GM21367 (cell line): Measurements from ENCODE around the gene RHOA.
"Not testable (repeated sequence)": the region's sequence is repeated elsewhere in the genome, so short reads cannot be mapped to it uniquely, and the experiment has no call there.

ENCODE experiments used
- ATAC-seq: cut with Tn5 transposase; IDR thresholded peaks from one replicate; pipeline ENCODE4 v1.9.1; 2021; ENCODE audit not compliant: unreplicated experiment

The RHOA gene

GRCh38 chr3:49371946-49372345 lies 39.8 kb downstream of the RHOA start:
- no peak for ATAC-seq

- ATAC-seq, result no peak
Observed at GRCh38 chr3:49370585-49371290, 41.0 kb downstream of the RHOA start.

GRCh38 chr3:49362561-49362960 lies 49.2 kb downstream of the RHOA start:
- no peak for ATAC-seq

GRCh38 chr3:49359623-49360022 lies 52.2 kb downstream of the RHOA start:
- ATAC-seq, result no peak

GRCh38 chr3:49358884-49359225 lies 52.9 kb downstream of the RHOA start:
- ATAC-seq, result peak; percentile 6

- ATAC-seq, result peak; percentile 64
Observed at GRCh38 chr3:49358217-49358883, 53.4 kb downstream of the RHOA start, which contains the start of gene GPX1. TSS of gene GPX1 (minus strand) at chr3:49358353. CDS start at chr3:49358278, 75 bp downstream.

- not testable (repeated sequence) for ATAC-seq
Observed at GRCh38 chr3:49357443-49358216, 54.1 kb downstream of the RHOA start.

GRCh38 chr3:49357095-49357442 lies 54.7 kb downstream of the RHOA start:
- not testable (repeated sequence) for ATAC-seq

- ATAC-seq, result no peak
Observed at GRCh38 chr3:49352890-49353421, 58.8 kb downstream of the RHOA start.

GRCh38 chr3:49352281-49352680 lies 59.5 kb downstream of the RHOA start:
- ATAC-seq, result no peak

- no peak for ATAC-seq
Observed at GRCh38 chr3:49351521-49352011, 60.2 kb downstream of the RHOA start.

- ATAC-seq, result no peak
Observed at GRCh38 chr3:49349348-49350114, 62.2 kb downstream of the RHOA start.

GRCh38 chr3:49348361-49348760 lies 63.4 kb downstream of the RHOA start:
- ATAC-seq, result not testable (repeated sequence)

GRCh38 chr3:49346797-49347251 lies 65.0 kb downstream of the RHOA start:
- no peak for ATAC-seq

- no peak for ATAC-seq
Observed at GRCh38 chr3:49343163-49343562, 68.6 kb downstream of the RHOA start.

- ATAC-seq, result no peak
Observed at GRCh38 chr3:49341996-49342395, 69.8 kb downstream of the RHOA start.

- peak; percentile 69 for ATAC-seq
Observed at GRCh38 chr3:49339941-49340800, 71.6 kb downstream of the RHOA start, which contains the start of gene USP4. TSS of gene USP4 (minus strand) at chr3:49340053. CDS start at chr3:49340024, 29 bp downstream.

GRCh38 chr3:49339581-49339940 lies 72.2 kb downstream of the RHOA start:
- ATAC-seq, result peak; percentile 8

GRCh38 chr3:49333916-49334633 lies 77.7 kb downstream of the RHOA start:
- ATAC-seq, result no peak
